ENCODE results near the gene PHF2.

Gene PHF2

GRCh38 chr9:93557366-93558137, 18.8 kb upstream of the PHF2 start:
- TF ChIP-seq, protein P1, sequence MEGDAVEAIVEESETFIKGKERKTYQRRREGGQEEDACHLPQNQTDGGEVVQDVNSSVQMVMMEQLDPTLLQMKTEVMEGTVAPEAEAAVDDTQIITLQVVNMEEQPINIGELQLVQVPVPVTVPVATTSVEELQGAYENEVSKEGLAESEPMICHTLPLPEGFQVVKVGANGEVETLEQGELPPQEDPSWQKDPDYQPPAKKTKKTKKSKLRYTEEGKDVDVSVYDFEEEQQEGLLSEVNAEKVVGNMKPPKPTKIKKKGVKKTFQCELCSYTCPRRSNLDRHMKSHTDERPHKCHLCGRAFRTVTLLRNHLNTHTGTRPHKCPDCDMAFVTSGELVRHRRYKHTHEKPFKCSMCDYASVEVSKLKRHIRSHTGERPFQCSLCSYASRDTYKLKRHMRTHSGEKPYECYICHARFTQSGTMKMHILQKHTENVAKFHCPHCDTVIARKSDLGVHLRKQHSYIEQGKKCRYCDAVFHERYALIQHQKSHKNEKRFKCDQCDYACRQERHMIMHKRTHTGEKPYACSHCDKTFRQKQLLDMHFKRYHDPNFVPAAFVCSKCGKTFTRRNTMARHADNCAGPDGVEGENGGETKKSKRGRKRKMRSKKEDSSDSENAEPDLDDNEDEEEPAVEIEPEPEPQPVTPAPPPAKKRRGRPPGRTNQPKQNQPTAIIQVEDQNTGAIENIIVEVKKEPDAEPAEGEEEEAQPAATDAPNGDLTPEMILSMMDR (IDR thresholded peaks at IDR 0.05; ENCODE audit: insufficient read depth, missing control alignments): no peak
- no peak for FAIRE-seq
- no peak for DNase-seq (ENCODE audit: insufficient read length, low spot score)

DNA sequence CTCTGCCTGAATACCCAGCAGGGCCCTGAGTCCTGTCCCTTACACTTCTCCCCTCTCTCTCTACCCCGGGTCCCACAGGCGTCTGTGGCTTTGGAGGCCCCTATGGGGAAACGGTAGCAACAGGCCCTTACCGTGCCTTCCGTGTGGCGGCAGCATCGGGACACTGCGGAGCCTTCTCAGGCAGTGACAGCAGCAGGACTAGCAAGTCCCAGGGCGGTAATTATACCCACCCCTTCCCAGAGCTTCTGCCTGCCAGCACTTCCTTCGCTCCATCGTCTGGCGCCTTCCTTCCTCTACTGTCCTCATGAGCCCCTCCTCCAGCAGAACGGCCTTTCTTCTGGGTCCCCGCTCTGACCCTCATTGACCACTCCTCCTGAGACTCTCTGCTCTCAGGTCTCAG, 17.9 kb upstream of the PHF2 start:
- TF ChIP-seq, protein P1 (IDR thresholded peaks at IDR 0.05; ENCODE audit: insufficient read depth, missing control alignments): no peak

DNA sequence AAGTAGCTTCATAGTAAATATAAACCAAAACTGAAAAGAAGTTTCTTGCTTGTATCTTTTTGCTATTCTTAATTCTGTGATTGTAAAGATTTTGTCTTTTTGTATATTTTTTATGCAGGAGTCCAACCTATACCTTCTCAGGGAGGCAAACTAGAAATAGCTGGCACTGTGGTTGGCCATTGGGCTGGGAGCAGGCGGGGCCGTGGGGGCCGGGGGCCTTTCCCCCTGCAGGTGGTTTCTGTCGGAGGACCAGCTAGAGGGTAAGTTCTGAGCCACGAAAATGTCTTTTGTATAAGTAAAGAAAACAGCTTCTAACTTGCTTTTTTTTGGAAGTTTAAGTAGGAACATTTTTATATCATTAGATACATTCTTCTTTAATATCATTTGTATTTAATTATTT, 15.4 kb upstream of the PHF2 start:
- DNase-seq (ENCODE audit: insufficient read length, low spot score) (no peak), FAIRE-seq (no peak)
- TF ChIP-seq, protein P1 (IDR thresholded peaks at IDR 0.05; ENCODE audit: insufficient read depth, missing control alignments): no peak

More for the DNA sequence above, 17.9 kb upstream of the PHF2 start:
- no peak for FAIRE-seq
- DNase-seq (ENCODE audit: insufficient read length, low spot score): no peak

- FAIRE-seq (no peak), DNase-seq (ENCODE audit: insufficient read length, low spot score) (no peak)
Measured at GRCh38 chr9:93562157-93562556, 14.2 kb upstream of the PHF2 start.

GRCh38 chr9:93565089-93565488, 11.3 kb upstream of the PHF2 start:
- DNase-seq (ENCODE audit: insufficient read length, low spot score) (no peak), FAIRE-seq (no peak)
- TF ChIP-seq, protein P1 (IDR thresholded peaks at IDR 0.05; ENCODE audit: insufficient read depth, missing control alignments): no peak

More at GRCh38 chr9:93562157-93562556, 14.2 kb upstream of the PHF2 start:
- TF ChIP-seq, protein P1 (IDR thresholded peaks at IDR 0.05; ENCODE audit: insufficient read depth, missing control alignments): no peak

DNA sequence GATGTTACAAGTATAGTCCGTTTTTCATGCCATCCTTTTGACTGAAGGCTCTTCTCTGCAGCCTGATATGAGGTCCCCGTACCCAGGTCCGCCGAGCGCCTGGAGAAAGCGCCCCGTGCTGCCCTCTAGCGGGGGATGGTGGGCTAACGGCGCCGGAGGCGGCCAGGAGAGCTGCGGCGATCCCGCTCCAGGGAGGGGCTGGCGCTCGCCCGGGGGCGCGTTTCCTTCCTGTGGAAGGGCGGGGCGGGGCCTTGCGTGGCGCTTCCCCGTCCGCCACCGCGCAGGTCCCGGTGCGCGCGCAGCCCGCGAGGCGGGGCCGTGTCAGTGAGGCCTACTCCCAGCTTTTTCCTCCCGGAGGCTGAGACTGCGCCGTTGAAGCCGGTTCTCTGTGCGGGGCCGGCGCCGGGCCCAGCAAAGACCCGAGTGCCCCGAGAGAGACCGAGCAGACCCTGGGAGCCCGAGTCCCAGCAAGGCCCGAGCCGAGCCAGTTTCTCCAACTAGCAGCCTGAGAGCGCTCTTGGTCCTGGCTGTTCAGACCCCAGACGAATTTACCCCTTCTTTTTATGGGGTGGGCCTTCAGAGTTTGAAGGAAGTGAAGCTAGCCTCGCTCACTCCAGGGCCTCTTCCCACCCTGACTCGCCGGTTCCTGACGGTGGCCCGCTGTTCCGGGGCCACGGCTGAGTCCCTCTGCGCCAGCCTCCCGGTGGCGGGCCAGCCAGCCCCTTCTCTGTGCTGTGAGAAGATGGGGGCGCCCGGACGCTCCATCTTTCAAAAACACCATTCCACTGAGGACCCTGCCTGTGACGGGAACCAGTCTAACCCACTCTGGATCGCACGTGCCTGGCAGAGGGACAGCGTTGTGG, 9.7 kb upstream of the PHF2 start:
- FAIRE-seq (no peak), DNase-seq (ENCODE audit: insufficient read length, low spot score) (peak; percentile 92)
- TF ChIP-seq, protein P1 (IDR thresholded peaks at IDR 0.05; ENCODE audit: insufficient read depth, missing control alignments): peak; percentile 79

Data from D721Med (cell line).